Measurements from ENCODE around the gene ERC2.

DNA sequence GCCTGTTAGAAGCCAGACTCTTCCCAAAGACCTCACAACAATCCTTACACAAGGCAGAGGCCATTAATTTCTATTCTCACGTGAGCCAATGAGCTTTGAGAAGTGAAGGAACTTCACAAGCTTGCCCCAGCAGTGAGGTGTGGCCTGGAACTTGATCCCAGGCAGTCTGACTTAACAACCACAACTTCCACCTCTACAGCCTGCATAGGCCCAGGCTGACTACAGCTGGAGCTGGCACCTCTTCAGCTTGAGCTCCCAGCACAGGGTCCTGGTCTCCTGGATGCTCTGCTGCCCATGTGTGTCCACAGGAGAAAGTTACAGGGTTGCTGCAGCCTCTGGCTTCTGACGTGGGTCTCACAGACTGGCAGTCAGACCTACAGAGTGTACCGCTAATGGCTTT, 111.0 kb downstream of the ERC2 start:
- TF ChIP-seq POLR2A (IDR thresholded peaks at IDR 0.05; ENCODE audit: low read depth, low read length), result no peak
- no peak for TF ChIP-seq POLR2AphosphoS5 (IDR thresholded peaks at IDR 0.05; ENCODE audit: low read depth, low read length)
- TF ChIP-seq TAF1 (IDR thresholded peaks at IDR 0.05; ENCODE audit: borderline replicate concordance, low read depth, low read length), result no peak

All from GM12892 (cell line).